B cell (primary cell): ENCODE measurements around the gene VWCE. TPM values are rescaled to one million over a fixed set of nuclear protein-coding genes. Genes with fewer than 3 reads are reported as not detected.
A peak's percentile ranks its signal among the peaks of the same experiment; 100 is the strongest.

Source experiments
- ATAC-seq: fragments of 200-7000 bp; cut with Tn5 transposase; one replicate; pipeline ENCODE4 v1.10.0; 2021; ENCODE audit warnings: low read depth, mild to moderate bottlenecking, moderate number of reproducible peaks, moderate library complexity
- CTCF ChIA-PET: fragments of 350-600 bp; sonication (Branson Sonifier 250); formaldehyde crosslinking; loops from one replicate; lab custom pipeline; 2021; ENCODE audit warnings: antibody characterized with exemption, inconsistent platforms; lab: Charles Lee
- POLR2A ChIA-PET: fragments of 350-600 bp; sonication (Branson Sonifier 250); formaldehyde crosslinking; loops from one replicate; lab custom pipeline; 2021; ENCODE audit warnings: antibody characterized with exemption; lab: Charles Lee
- DNase-seq: peaks from one replicate; pipeline ENCODE4 v3.0.0; 2013
- H2AFZ ChIP-seq: 2 replicates; pipeline ENCODE4 v1.6.1; 2012; ENCODE audit warnings: mild to moderate bottlenecking, low read depth, low read length; ENCODE audit not compliant: insufficient read depth, poor library complexity, severe bottlenecking
- H3K27ac ChIP-seq, 2 donors: 1 replicate in 1 of 2; 2 replicates in 1 of 2; pipeline ENCODE4 v1.5.1; 2012 to 2013; ENCODE audit warnings: low read length in 2 of 2, mild to moderate bottlenecking in 2 of 2, moderate library complexity in 1 of 2
- H3K27me3 ChIP-seq, 4 experiments: fragments of 200-600 bp in 1 of 4; sonication (generic) in 1 of 4; replicated peaks in 1 of 4; 1 replicate in 2 of 4; 2 replicates in 2 of 4; pipeline versions ENCODE4 v1.6.1 to v1.7.0; 2013 to 2016; ENCODE audit warnings: low read length in 3 of 4, mild to moderate bottlenecking in 2 of 4, mixed read lengths in 1 of 4, moderate library complexity in 1 of 4; ENCODE audit not compliant: insufficient read depth in 4 of 4, control insufficient read depth in 3 of 4; ENCODE audit errors: control extremely low read depth in 1 of 4
- H3K36me3 ChIP-seq, 2 experiments: replicated peaks in 1 of 2; 1 replicate in 1 of 2; 2 replicates in 1 of 2; pipeline versions ENCODE4 v1.6.1 to v1.7.1; 2013; ENCODE audit warnings: low read length in 1 of 2; ENCODE audit not compliant: insufficient read depth in 2 of 2, control insufficient read depth in 1 of 2; ENCODE audit errors: control extremely low read depth in 1 of 2, extremely low read depth in 1 of 2
- H3K4me1 ChIP-seq, 2 donors: fragments of 200-600 bp in 1 of 2; sonication (generic) in 1 of 2; 1 replicate in 1 of 2; 2 replicates in 1 of 2; pipeline versions ENCODE4 v1.5.1 to v1.6.1; 2013 to 2017; ENCODE audit warnings: low read length in 2 of 2; ENCODE audit not compliant: control insufficient read depth in 2 of 2, insufficient read depth in 2 of 2
- H3K4me2 ChIP-seq: replicated peaks from 2 replicates; pipeline ENCODE3; 2012; ENCODE audit warnings: mild to moderate bottlenecking, low read depth, low read length; ENCODE audit not compliant: poor library complexity, severe bottlenecking
- H3K4me3 ChIP-seq, 5 experiments: fragments of 200-600 bp in 1 of 5; sonication (generic) in 1 of 5; 1 replicate in 3 of 5; 2 replicates in 2 of 5; pipeline versions ENCODE4 v1.5.1 to v1.7.0; 2011 to 2016; ENCODE audit warnings: low read length in 4 of 5, mild to moderate bottlenecking in 4 of 5, low read depth in 2 of 5, control low read depth in 1 of 5, moderate library complexity in 1 of 5; ENCODE audit not compliant: insufficient read depth in 1 of 5; ENCODE audit errors: control extremely low read depth in 1 of 5, extremely low read depth in 1 of 5
- H3K79me2 ChIP-seq: fragments of 200-600 bp; sonication (generic); one replicate; pipeline ENCODE4 v1.6.0; 2016; ENCODE audit warnings: low read length; ENCODE audit not compliant: control insufficient read depth, insufficient read depth
- H3K9ac ChIP-seq: fragments of 200-600 bp; sonication (generic); 2 replicates; pipeline ENCODE4 v1.6.1; 2017; ENCODE audit warnings: mild to moderate bottlenecking, low read length, moderate library complexity
- H3K9me3 ChIP-seq, 3 donors: one replicate each; pipeline versions ENCODE4 v1.6.1 to v1.7.1; 2013; ENCODE audit warnings: low read length in 2 of 3; ENCODE audit not compliant: control insufficient read depth in 2 of 3, insufficient read depth in 1 of 3; ENCODE audit errors: control extremely low read depth in 1 of 3
- H4K20me1 ChIP-seq: 2 replicates; pipeline ENCODE4 v1.6.0; 2012; ENCODE audit warnings: mild to moderate bottlenecking, low read length; ENCODE audit not compliant: insufficient read depth, control insufficient read depth, poor library complexity, severe bottlenecking
- H3K27ac Mint-ChIP-seq: one replicate; pipeline ENCODE4 v1.8.0; 2021; ENCODE audit warnings: mixed read lengths
- H3K27me3 Mint-ChIP-seq: one replicate; pipeline ENCODE4 v1.8.0; 2021; ENCODE audit warnings: mixed read lengths
- H3K4me1 Mint-ChIP-seq: one replicate; pipeline ENCODE4 v1.8.0; 2021; ENCODE audit warnings: mixed read lengths
- H3K4me3 Mint-ChIP-seq: one replicate; pipeline ENCODE4 v1.8.0; 2021; ENCODE audit warnings: mixed read lengths
- H3K9me3 Mint-ChIP-seq: one replicate; pipeline ENCODE4 v1.8.0; 2022; ENCODE audit warnings: mixed read lengths; ENCODE audit not compliant: insufficient read depth
- EZH2 ChIP-seq: IDR thresholded peaks from 2 replicates; pipeline ENCODE4 v1.6.1; 2012; ENCODE audit warnings: borderline replicate concordance, low read depth, mild to moderate bottlenecking, moderate library complexity, low read length; ENCODE audit not compliant: insufficient read depth, poor library complexity, severe bottlenecking
- WGBS: methylation state at CpG from one replicate; pipeline ENCODE4 v1.1.5; 2013; ENCODE audit warnings: missing lambda C conversion rate; ENCODE audit not compliant: insufficient coverage; 5-methylcytosine and 5-hydroxymethylcytosine counted together
- intact Hi-C: fragments of 100-400 bp; cut with micrococcal nuclease; formaldehyde crosslinking; loops from one replicate; pipeline ENCODE4 v1.10.0; 2022
- polyA plus RNA-seq: library from polyadenylated mRNA; depleted of rRNA; stranded (reverse); fragments of >200 nt; gene quantifications from 2 replicates; pipeline ENCODE4 v1.2.3, GENCODE V29; 2012
- total RNA-seq, 2 donors: library from RNA; stranded (reverse); fragments of 120-200 nt in 1 of 2; gene quantifications; 1 replicate in 1 of 2; 2 replicates in 1 of 2; pipeline versions ENCODE4 v1.2.3 to v1.2.4, GENCODE V29; 2013 to 2022
- TF ChIP-seq, protein P1 (sequence below): fragments of 200-600 bp; IDR thresholded peaks from one replicate; pipeline ENCODE4 v1.8.0; 2022; ENCODE audit warnings: antibody characterized with exemption, mild to moderate bottlenecking

Gene VWCE
- total and polyA plus RNA-seq, 2 donors (not counting 1 experiment from before 2014, with no cell fraction given): 0.37 to 0.39 TPM

DNA sequence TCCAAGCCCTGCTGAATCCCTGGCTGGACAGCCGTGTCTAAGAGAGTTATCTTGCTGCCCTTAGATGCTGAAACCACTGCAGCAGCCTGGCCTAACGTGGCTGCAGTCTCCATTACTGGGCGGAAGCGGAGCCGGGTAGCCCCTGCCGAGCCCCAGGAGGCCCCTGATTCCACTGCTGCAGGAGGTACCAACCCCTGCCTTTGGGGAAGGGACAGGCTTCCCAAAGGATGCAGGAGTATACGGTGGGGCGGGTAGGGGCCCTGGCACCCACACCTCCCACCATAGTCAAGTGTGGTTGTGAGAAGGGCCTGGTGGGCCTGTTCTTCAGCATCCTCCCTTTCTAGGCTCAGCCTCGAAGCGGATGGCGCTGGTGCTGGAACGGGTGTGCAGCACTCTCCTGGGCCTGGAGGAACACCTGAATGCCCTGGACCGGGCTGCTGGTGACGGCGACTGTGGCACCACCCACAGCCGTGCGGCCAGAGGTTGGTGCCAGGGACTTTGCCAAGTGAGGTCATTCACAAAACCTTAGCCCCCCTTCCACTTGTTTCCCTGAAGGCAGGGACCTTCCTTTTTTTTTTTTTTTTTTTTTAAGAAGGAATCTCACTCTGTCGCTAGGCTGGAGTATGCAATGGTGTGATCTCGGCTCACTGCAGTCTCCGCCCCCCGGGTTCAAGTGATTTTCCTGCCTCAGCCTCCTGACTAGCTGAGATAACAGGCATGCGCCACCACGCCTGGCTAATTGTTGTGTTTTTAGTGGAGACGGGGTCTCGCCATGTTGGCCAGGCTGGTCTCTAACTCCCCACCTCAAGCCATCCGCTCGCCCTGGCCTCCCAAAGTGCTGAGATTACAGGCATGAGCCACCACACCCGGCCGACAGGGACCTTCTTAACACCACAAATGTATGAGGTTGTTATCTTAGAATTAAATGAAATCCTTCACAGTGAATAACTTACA, 49.0 kb upstream of the VWCE start:
- Histone ChIP-seq H3K36me3 (peaks cover 0 to 44% of the 10 kb centered on the region in 2 experiments), H3K27me3 (no peaks in the 10 kb centered on the region), H3K27ac (peak overlapping the region in 1 of 2 donors; percentile 66), H3K9me3 (no peaks in the 10 kb centered on the region), H3K79me2 (peaks cover 6% of the 10 kb centered on the region), H3K9ac (no peak overlapping the region), H2AFZ (no peak overlapping the region), H3K4me1 (peaks cover 0 to 6% of the 10 kb centered on the region in 2 donors), H4K20me1 (peaks cover 22% of the 10 kb centered on the region), H3K4me3 (no peak overlapping the region), H3K4me2 (no peak overlapping the region)
- H3K9me3 Mint-ChIP-seq: no peaks in the 10 kb centered on the region
- DNase-seq (no peak), ATAC-seq (no peak)
- ChIA-PET POLR2A (interaction anchor here (2.0 kb wide), 1 partner anchor 17 kb away, joined by 9 read pairs; the partner anchor contains the start of genes CYB561A3 and TMEM138), CTCF (interaction anchor here (11.2 kb wide), 1 partner anchor 41 kb away, joined by 649 read pairs; no protein-coding TSS in a partner anchor)
- H3K4me1 Mint-ChIP-seq: peaks cover 28% of the 10 kb centered on the region
- WGBS: 96% methylated on average over 19 of the region's 29 CpGs
- no peak overlapping the region for H3K4me3 Mint-ChIP-seq
- no peaks in the 10 kb centered on the region for H3K27me3 Mint-ChIP-seq
- intact Hi-C loops: no loop called here
- H3K27ac Mint-ChIP-seq: peak overlapping the region; percentile 74
- TF ChIP-seq, protein P1, sequence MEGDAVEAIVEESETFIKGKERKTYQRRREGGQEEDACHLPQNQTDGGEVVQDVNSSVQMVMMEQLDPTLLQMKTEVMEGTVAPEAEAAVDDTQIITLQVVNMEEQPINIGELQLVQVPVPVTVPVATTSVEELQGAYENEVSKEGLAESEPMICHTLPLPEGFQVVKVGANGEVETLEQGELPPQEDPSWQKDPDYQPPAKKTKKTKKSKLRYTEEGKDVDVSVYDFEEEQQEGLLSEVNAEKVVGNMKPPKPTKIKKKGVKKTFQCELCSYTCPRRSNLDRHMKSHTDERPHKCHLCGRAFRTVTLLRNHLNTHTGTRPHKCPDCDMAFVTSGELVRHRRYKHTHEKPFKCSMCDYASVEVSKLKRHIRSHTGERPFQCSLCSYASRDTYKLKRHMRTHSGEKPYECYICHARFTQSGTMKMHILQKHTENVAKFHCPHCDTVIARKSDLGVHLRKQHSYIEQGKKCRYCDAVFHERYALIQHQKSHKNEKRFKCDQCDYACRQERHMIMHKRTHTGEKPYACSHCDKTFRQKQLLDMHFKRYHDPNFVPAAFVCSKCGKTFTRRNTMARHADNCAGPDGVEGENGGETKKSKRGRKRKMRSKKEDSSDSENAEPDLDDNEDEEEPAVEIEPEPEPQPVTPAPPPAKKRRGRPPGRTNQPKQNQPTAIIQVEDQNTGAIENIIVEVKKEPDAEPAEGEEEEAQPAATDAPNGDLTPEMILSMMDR: no peak
- TF ChIP-seq EZH2: no peak
